RKO (cell line): ENCODE results near the gene VGLL2.

Experiments
- DNase-seq: peaks from one replicate; pipeline ENCODE4 v3.0.0-alpha.2; 2016; ENCODE audit warnings: low spot score

VGLL2 gene

DNA sequence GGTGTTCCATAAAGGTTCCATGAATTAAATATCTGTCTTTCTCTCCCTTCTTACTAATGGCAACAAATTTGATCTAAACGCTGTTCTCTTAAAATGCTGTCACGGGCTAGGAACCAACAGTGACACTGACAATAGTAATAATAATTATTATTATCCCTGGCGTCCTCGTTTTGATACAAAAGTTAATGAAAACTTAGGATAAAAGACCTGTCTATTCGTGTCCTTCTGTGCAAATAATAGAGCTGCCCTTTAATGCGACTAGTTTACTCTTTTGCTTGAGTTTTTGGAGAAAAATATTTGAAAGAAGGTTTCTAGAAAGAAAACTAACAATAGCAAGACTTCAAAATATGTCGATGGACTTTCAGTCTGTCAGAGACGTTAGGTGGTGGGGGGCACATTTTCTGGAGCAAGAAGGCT lies 4.3 kb downstream of the VGLL2 start:
- no peak for DNase-seq

- no peak for DNase-seq
Measured at GRCh38 chr6:117270055-117270842, 4.9 kb downstream of the VGLL2 start.

DNA sequence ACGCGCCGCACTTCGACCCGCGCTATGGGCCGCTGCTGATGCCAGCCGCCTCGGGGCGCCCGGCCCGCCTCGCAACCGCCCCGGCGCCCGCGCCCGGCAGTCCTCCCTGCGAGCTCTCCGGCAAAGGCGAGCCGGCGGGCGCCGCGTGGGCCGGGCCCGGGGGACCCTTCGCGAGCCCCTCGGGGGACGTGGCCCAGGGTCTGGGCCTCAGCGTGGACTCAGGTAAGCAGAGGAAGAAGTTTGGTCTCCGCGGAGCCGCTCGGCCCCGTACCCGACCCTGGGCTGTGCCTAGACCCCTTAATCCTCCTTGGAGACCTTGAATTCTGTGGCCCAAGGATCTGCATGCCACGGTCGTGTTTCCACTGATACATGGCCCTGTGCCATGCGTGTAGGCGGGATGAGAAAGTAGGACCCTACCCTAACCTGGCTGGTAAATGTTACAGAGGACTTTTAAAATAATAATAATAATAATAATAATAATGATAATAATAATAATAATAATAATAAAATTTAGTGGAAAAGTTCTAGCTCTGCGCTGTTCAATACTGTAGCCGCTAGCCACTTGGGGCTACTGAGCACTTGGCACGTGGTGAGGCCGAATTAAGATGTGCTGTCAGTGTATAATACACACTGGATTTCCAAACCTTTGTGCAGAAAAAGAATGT lies 5.6 kb downstream of the VGLL2 start:
- no peak for DNase-seq

- DNase-seq = no peak
Measured at GRCh38 chr6:117272032-117272866, 6.9 kb downstream of the VGLL2 start.

DNA sequence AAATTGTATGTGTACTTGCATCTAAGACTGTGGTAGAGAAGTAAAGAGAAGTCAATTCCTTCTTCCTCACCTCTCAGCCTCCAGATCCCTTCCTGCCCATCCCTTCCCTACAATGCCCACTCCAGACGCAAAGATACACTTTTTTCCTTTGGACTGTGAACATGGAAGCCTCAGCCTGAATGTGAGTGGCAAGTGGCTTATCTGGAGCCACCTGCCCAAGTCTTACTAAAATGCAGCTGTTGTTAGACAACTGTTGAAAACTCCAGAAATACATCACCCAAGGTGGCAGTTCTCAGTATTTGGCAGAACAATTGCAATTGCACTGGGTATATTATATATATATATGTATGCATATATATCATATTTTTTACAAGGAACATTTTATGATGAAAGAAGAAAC lies 7.5 kb downstream of the VGLL2 start:
- no peak for DNase-seq

- DNase-seq = no peak
Measured at GRCh38 chr6:117275205-117275604, 9.8 kb downstream of the VGLL2 start.

GRCh38 chr6:117275711-117276110 lies 10.4 kb downstream of the VGLL2 start:
- no peak for DNase-seq

- DNase-seq = no peak
Measured at GRCh38 chr6:117276778-117277316, 11.5 kb downstream of the VGLL2 start.

- peak; percentile 2 for DNase-seq
Measured at GRCh38 chr6:117280922-117281321, 15.6 kb downstream of the VGLL2 start.

DNA sequence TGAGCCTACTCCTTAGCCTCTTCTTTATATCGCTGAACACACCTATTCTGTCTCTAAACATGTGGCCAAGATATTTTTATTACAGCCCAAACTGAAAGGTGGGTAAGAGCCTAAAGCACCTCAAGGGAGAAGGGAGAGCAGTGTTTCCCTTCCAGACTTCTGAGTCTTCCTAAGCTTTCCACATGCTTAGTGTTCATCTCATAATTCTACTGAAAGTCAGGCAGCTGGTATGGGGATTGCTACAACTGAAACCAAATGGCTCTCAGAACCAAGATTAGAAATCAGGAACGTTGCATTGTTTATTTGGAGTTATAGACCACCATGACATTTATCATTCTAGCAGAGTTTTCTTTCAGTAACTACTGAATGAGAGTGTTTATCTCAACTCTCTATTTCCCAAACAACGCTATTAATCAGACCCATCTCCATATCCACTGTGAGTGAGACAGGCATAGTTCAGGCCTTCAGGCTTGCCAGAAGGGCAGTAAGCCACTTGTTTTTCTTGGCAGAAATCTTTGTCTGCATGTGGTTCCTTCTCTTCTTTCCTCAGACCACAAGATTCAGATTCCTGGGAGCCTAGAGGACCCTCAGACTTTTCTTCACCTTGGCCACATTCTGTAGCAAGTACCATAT lies 22.8 kb downstream of the VGLL2 start:
- DNase-seq = no peak

- DNase-seq = no peak
Measured at GRCh38 chr6:117290173-117290846, 25.0 kb downstream of the VGLL2 start.

DNA sequence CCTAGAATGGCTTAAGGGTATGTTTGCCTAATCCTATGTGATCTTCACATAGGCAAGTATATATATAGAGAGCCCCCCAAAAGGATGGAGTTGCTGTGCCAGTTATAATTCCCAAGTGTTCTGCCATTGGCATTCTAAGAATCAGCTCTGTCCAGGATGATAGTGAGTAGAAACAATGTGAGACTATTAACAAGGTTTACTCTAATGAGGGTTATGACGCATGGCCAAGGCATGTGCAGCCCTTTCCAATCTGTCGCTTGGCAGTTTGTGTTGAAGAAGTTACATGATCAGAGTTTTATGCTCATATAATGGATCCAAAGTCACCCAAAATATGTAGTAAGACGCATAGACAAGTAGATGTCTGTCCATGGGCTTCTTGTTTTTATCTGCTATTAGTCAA lies 33.6 kb downstream of the VGLL2 start:
- DNase-seq = no peak

DNA sequence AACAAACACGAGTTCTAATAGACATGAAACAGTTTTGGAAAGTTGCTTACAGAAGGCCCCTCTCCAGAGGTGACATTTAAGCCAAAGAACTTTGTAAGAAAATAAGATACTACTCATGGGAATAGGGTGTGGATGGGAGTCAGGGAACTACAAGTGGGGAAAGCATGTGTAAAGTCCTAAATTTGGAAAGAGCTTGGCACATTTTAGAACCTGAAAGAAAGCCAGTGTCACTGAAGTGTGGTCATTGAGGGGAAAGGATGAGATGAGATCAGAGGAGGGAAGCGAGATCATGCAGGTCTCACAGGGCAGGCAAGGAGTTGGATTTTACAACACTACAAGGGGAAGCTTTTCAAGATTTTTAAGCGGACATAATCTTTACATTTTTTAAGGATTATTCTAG lies 38.0 kb downstream of the VGLL2 start:
- DNase-seq = no peak

- no peak for DNase-seq
Measured at GRCh38 chr6:117304446-117304845, 39.1 kb downstream of the VGLL2 start.

GRCh38 chr6:117306227-117306790 lies 41.0 kb downstream of the VGLL2 start:
- no peak for DNase-seq

DNA sequence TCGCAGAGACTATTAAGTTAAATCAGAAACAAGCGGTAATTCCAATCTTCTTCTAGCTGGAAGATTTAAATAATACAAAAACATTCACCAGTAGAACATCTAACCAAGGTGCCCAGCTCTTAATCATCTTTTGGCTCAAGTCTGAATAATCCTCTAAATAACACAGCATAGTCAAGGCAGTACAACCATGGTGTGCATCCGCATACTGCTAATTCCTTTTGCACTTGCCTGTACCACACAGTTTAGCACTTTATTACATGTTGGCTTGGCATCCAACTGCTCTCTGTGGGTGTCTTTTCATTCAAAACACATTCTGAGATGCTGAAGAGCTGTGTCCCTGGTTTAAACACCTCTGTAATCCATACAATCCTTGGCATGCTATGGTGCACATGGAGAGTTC lies 42.3 kb downstream of the VGLL2 start:
- DNase-seq = no peak

GRCh38 chr6:117309069-117309468 lies 43.7 kb downstream of the VGLL2 start:
- no peak for DNase-seq

GRCh38 chr6:117309611-117310010 lies 44.3 kb downstream of the VGLL2 start:
- no peak for DNase-seq

GRCh38 chr6:117311310-117311709 lies 46.0 kb downstream of the VGLL2 start:
- DNase-seq = no peak

DNA sequence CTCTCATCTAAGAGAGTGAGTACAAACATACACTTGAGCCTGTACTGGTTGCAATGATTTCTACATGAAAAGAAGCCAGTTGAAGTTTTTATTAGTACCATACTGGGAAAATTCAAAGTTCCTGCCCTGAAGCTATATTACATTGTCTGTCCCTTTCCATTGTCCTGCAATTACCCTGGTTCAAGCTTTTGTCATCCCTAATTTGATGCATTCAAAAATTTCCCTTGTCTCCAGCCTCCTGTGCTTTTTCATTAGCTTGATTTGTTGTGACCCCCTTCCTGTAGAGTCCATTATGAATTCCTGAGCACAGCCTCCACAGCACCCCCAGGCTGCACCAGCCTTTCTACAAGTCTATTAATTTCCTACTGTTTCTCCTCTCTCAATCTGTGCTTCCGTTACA lies 46.4 kb downstream of the VGLL2 start:
- no peak for DNase-seq

- DNase-seq = peak; percentile 26
Measured at GRCh38 chr6:117317261-117317660, 51.9 kb downstream of the VGLL2 start.
